ENCODE measurements around the gene UCKL1.
A peak's percentile ranks its signal among the peaks of the same experiment; 100 is the strongest.

The UCKL1 gene

DNA sequence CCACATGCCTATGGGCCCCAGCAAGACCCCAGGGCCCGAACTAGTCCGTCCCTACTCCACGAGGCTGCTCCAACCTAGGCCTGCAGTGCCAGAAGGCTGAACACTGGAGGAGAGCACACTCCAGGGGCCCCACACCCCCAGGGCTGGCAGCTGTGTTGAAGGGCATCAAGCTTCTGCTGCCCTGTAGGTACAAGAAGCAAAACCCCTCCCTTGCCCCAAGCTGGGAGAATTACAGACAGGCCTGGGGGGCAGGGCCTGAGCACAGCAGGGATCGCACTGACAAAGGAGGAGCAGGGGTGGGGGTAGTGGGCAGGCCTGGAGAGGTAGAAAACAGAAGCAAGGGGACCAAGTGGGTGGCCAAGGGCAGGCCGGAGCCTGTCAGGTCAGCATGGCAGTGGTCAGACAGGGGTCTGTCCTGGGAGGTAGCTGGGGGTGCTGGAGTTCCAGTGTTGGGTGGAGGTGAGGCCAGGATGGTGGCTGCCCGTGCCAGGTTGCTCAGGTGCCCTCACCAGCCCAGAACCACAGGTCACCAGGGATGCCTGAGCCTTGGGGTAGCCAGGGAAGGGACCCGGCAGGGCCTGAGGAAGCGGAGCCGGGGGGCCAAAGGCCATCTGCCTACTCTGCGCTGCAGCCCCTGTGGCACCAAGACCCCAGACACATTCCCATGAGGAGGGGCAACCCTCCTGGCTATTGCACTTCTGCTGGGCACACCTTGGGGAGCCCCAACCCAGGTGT lies 2.9 kb upstream of the UCKL1 start:
- DNase-seq: no peak

- DNase-seq: no peak
Observed at GRCh38 chr20:63958471-63958870, 2.3 kb upstream of the UCKL1 start.

GRCh38 chr20:63957690-63958441 lies 1.6 kb upstream of the UCKL1 start:
- peak; percentile 44 for DNase-seq

DNA sequence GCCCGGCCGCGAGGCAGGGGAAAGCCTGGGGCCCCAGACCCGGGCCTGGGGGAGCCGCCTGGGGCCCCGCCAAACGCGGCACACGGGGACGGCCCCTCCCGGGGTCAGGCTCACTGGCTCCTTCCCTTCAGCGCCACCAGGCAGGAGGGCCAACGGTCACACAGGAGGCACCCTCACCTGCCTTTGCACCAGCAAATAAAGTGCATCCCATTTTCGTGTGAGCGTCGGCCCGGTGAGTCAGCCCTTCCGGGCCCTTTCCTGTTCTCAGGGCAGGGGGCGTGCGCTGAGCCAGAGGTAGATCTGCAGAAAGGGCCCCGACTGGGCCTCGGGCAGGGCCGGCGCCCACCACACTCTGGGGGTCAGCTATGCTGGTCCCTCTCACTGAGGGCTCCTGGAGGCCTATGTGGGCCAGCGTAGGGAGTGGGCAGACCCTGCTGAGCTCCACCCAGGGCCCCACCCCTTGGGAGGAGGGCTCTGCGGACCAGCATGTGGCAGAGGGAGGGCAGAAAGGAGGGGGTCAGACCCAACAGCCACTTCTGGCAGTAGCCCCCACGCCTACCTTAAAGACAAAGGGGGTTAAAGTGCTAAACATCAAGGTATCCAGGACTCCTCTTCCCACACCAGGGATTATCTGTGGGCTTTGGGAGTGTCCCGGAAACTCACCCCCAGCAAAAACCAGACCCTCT lies 931 bp upstream of the UCKL1 start:
- peak; percentile 49 for DNase-seq

DNA sequence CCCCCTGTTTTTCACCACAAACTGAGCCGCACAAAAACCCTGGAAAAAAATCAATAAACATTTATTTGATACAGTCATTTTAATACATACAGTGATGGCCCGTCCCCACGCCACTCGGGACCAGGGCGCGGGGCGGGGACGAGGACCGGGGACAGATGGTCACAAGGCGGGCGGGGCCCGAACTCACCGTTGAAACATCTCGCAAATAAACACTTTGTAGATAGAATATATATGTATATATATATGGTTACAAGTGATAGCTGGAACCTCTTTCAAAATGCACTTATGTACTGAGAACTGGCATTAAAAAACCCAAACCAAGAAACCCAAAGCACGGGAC lies 418 bp upstream of the UCKL1 start:
- DNase-seq: no peak

GRCh38 chr20:63955281-63955826 lies 862 bp downstream of the UCKL1 start:
- DNase-seq: peak; percentile 3

DNA sequence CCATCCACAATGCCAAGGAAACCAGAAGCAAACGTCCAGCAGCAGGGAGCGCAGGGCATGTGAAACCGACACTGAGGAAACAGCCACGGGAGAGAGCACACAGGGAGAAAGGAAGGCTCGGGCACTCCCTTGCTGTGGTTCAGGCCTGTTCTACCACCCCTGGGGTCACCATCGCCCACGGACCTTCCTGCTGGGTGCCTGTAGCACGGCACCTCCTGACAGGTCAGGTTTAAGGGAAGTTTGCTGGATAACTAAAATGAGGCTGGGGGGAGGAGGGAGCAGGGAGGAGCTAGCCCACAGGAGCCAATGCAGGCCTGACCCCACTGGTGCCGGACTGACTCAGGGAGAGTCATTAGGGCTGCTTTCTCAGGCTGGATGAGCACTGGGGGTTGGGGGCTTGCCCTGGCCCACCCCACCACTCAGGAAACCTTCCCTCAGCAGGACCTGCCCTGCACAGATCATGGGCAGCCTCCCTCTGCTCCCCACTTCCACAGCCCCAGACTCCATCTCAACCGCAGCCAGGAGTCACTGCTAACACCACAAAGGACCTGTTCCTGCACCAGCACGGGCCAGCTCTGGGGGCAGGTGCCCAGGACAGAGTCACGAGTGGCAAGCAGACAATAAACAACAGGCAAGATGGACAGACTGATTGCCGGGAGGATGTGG lies 2.3 kb downstream of the UCKL1 start:
- DNase-seq: no peak

- DNase-seq: no peak
Observed at GRCh38 chr20:63952769-63953168, 3.4 kb downstream of the UCKL1 start.

- DNase-seq: no peak
Observed at GRCh38 chr20:63952210-63952535, 4.0 kb downstream of the UCKL1 start.

DNA sequence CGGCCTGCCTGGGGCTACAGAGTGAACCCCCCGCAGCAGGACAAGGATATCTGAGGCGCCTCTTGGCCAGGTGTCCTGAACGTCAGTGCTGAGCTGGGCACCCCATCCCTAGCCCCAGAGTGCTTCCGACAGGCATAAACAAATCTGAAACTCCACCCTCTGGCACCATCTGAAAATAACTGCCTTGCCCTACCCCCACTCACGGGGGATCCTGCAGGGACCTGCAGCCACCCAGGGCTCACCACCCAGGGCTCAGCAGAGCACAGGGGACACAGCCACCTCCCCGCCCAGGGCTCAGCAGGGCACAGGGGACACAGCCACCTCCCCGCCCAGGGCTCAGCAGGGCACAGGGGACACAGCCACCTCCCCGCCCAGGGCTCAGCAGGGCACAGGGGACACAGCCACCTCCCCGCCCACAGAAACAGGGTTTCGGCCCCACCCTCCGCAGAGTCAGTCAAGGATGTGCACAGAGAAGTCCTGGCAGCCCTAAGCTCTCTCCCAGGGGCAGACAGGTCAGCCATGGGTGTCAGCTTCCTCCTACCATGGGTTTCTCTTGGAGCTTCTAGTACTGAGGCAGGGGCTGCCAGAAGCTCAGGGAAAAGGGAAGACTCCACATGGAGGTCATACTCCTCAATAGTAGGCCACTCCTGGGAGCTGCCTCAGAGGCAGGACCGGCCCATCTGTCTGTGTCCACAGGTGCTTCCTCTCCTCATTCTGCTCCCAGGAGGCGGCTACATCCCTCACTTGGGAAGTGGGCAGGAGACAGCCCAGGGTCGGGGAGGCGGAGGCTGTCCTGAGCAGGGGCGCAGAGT lies 4.6 kb downstream of the UCKL1 start:
- no peak for DNase-seq

DNA sequence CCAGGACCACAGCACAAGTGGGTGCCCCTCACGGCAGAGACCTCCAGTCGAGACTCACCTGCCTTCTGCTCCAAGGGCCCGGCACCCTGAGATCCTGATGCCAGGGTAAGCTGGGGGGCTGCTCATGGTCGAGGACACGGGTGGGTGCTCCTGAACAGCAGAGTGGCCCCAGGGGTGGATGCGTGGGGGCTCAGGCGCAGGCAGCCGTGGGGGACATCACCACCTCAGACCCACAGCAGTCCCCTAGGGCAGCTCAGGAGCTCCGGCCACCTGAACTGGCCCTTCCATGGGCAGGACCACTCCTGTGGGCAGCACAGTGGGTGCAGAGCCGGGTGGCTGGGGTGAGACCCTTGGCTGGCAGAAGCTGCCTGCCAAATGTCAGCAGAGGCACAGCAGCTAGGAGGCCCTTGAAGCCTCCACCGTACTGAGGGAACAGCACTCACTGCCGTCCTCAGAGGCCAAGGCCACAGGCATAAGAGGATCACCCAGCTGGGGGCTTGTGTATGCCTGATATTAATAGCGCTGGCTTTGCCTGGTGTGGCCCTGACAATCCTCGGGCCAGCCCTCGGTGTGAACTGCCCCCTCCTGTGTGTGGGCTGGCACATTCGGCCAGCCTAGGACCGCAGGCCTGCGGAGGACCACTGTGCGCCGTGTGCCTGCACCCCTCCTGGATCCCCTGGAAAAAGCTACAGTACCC lies 5.4 kb downstream of the UCKL1 start:
- DNase-seq: no peak

DNA sequence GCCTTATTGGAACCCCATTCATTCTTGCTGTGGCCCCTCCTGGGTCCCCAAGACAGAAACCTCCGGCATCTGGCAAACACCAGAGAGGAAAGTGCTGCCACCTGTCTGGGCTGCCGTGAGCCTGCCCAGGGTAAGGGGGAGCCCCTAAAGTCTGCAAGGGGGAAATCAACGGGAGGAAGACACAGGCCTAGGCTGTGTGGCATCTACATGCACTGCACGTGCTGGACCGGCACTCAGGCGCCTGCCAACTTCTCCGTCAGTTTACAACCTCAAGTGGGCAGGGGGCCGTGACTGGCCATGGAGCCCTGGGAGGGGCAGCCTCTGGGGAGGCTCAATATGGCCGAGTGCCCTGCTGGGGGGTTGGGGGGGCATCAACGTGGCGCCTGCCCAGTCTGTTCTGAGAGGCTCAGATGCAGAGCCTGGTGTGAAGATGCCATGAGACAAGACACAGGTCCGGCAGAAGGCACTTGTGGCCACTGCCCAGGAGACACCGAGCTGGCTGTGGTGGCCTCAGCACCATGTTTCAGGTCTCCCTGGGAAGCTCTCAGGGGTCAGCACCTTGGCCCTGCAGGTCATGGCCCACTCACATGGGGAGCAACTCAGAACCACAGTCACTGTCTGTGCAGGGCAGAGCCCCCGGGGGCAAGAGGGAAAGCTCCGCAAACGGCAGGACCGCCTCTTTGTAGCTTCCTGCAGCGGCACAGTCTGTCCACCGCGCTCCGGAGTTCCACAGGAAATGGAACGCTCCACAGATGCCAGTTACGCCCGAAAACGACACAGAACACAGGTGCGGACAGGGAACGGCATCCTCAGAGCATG lies 8.4 kb downstream of the UCKL1 start:
- no peak for DNase-seq

DNA sequence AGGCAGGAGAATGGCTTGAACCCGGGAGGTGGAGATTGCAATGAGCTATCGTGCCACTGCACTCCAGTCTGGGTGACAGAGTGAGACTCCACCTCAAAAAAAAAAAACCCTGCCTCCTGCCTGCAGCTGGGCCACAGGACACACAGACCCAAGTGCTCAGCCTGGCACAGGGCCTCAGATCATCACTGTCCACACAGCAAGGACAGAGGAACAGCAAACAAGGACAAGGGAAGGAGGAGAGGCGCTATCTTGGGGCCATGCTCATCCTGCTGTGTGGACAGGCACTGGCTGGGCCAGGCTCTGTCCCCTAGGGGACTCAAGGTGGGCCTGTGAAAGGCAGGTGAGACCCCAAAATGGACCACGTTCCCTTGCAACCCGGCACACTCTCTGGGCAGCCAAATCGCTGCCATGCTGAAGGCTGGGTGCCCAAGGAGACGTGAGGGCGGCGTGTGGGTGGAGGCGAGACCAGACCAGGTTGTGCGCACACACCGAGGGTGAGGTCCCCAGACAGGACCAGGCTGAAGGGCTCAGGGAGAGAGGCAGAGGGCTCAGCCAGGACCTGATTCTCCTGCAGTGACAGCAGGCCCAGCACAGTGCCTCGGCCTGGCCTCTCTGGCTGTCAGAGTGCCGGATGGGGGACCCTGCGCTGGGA lies 9.1 kb downstream of the UCKL1 start:
- DNase-seq: no peak

- DNase-seq: no peak
Observed at GRCh38 chr20:63945921-63946920, 10.0 kb downstream of the UCKL1 start.

DNA sequence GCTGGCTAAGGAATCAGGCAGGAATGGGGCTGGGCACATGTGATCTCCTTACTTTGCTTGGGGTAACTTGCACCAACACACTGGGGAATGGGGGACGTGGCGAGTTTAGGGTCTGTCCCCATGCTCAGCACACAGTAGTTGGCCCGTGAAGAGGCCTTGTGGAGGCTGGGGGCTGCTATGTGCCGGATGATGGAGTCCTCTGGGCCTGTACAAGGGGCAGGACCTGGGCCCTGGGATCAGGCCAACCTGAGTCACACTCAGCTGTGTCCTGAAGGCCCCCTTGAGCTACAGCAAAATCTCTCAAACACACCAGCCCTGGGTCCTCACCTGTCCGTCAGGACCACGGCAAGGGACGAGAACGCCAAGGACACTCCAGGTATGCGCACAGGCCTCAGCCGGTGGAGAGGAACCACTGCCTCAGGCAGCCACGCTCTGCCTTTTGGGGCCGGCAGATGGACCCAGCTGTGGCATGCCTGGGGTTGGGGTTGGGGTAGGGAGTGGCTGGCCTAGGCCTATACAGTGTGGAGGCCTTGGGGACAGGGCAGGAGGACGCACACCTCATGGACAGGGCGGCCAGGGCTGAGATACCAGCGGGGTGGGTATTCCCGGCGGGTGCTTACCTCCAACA lies 11.1 kb downstream of the UCKL1 start:
- DNase-seq: no peak

DNA sequence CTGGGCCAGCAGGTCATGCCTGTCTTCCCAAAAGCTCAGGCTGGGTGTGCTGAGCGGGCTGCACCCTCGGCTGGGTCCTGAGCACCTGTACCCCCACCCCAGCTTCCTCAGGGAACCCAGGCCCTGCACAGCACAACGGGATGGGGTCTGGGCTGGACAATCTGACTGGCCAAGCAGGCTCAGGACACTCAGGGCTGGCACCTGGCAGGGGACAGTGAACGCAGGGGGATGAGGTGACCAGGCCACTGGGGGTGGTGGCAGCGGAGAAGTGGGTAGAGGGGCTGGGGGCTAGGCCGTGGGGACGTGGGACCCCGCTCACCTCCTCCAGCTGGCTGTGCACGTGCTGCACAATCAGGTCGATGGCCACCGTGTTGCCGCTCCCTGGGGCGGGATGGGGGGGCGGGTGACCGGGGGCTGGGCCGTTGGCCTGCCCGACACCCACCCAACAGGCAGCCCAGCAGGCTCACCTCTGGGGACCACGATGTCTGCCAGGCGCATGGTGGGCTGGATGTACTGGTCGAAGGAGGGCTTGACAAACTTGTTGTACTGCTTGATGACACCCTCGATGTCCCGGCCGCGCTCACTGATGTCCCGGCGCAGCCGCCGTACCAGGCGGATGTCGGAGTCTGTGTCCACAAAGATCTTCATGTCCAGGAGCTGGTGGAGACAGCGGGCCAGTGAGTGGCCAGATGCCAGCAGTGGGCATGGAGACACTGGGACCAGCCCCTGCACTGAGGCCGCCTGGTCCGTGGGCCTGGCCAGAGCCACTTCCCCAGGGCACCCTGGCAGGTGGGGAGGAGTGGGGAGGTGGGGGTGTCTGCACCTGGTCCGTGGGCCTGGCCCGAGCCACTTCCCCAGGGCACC lies 11.9 kb downstream of the UCKL1 start:
- DNase-seq: no peak

DNA sequence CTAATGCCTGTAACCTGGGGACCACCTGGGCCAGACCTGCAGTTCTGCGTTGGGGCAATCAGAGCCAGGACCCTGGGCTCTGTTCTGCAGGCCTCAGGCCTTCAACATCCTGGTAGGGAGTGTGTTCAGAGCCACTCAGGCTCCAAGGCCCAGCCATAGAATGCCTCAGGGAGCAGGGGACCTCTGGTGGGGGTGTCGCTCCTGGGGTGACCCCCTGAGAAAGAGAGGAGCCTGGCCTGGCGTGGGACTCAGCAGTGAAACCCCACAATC lies 12.5 kb downstream of the UCKL1 start:
- no peak for DNase-seq
